Vagina (tissue), 2 donors: ENCODE measurements around the gene ANKS1A. TPM values are rescaled to one million over a fixed set of nuclear protein-coding genes. Genes with fewer than 3 reads are reported as not detected.

Experiments
- DNase-seq, 2 donors: peaks; one replicate each; pipeline ENCODE4 v3.0.0-alpha.2; 2017; ENCODE audit errors: extremely low spot score in 2 of 2
- H3K27ac ChIP-seq: fragments of 200-600 bp; sonication (generic); one replicate; pipeline ENCODE4 v1.5.1; 2019
- H3K27me3 ChIP-seq: fragments of 200-600 bp; sonication (generic); one replicate; pipeline ENCODE4 v1.5.1; 2019
- H3K36me3 ChIP-seq, 2 donors: fragments of 200-600 bp; sonication (generic); one replicate each; pipeline ENCODE4 v1.5.1; 2017 to 2019
- H3K4me1 ChIP-seq: fragments of 200-600 bp; sonication (generic); one replicate; pipeline ENCODE4 v1.5.1; 2019
- H3K4me3 ChIP-seq, 2 donors: fragments of 200-600 bp; sonication (generic); 1 replicate in 1 of 2; 2 replicates in 1 of 2; pipeline ENCODE4 v1.5.1; 2016 to 2019
- H3K9me3 ChIP-seq: fragments of 200-600 bp; sonication (generic); one replicate; pipeline ENCODE4 v1.5.1; 2019
- CTCF ChIP-seq, 3 experiments: fragments of 450-650 bp in 2 of 3; fragments of 200-600 bp in 1 of 3; sonication (generic) in 1 of 3; IDR thresholded peaks; one replicate each; pipeline ENCODE4 v1.5.1; 2017 to 2019; ENCODE audit warnings: antibody characterized with exemption in 3 of 3, mild to moderate bottlenecking in 2 of 3, moderate library complexity in 2 of 3
- POLR2A ChIP-seq, 2 donors: fragments of 450-650 bp; IDR thresholded peaks; one replicate each; pipeline ENCODE4 v1.6.1; 2017; ENCODE audit warnings: antibody characterized with exemption in 2 of 2, mild to moderate bottlenecking in 2 of 2, moderate library complexity in 2 of 2
- POLR2AphosphoS5 ChIP-seq, 2 donors: sonication (generic); formaldehyde crosslinking; IDR thresholded peaks; one replicate each; pipeline ENCODE4 v1.9.0; 2017; ENCODE audit warnings: antibody characterized with exemption in 2 of 2, mild to moderate bottlenecking in 2 of 2, low read depth in 1 of 2; ENCODE audit not compliant: insufficient read depth in 1 of 2
- intact Hi-C: fragments of 100-400 bp; cut with DNase I; formaldehyde crosslinking; loops from one replicate; pipeline ENCODE4 v1.15.1; 2023
- total RNA-seq: library from RNA; depleted of rRNA; stranded (reverse); fragments of >200 nt; gene quantifications from one replicate; pipeline ENCODE4 v1.2.3, GENCODE V29; 2016

The ANKS1A gene
- total RNA-seq, 1 donor from 2014 or later: 24.3 TPM

GRCh38 chr6:35108309-35108885 is 219.3 kb downstream of the ANKS1A start:
- intact Hi-C loops: no loop called here

GRCh38 chr6:35120746-35121145 is 231.7 kb downstream of the ANKS1A start:
- no peak overlapping the region for H3K4me3 ChIP-seq
- no peak overlapping the region for H3K27ac ChIP-seq
- H3K36me3 ChIP-seq: no peaks in the 10 kb centered on the region
- no peak for DNase-seq
- TF ChIP-seq POLR2A (IDR thresholded peaks at IDR 0.05) (no peak), CTCF (IDR thresholded peaks at IDR 0.05) (no peak), POLR2AphosphoS5 (IDR thresholded peaks at IDR 0.05; ENCODE audit: insufficient read depth in 1 of 2, low read depth in 1 of 2) (no peak)
- intact Hi-C loops: no loop called here
- H3K9me3 ChIP-seq: no peaks in the 10 kb centered on the region
- H3K27me3 ChIP-seq: no peaks in the 10 kb centered on the region
- H3K4me1 ChIP-seq: no peaks in the 10 kb centered on the region

More at GRCh38 chr6:35108309-35108885, 219.3 kb downstream of the ANKS1A start:
- H3K4me1 ChIP-seq: no peaks in the 10 kb centered on the region
- H3K27me3 ChIP-seq: no peaks in the 10 kb centered on the region
- TF ChIP-seq CTCF (IDR thresholded peaks at IDR 0.05): no peak
- no peak for TF ChIP-seq POLR2AphosphoS5 (IDR thresholded peaks at IDR 0.05; ENCODE audit: insufficient read depth in 1 of 2, low read depth in 1 of 2)
- no peak for TF ChIP-seq POLR2A (IDR thresholded peaks at IDR 0.05)
- DNase-seq: no peak
- no peak overlapping the region for H3K4me3 ChIP-seq
- no peak overlapping the region for H3K27ac ChIP-seq
- no peaks in the 10 kb centered on the region for H3K9me3 ChIP-seq
- no peaks in the 10 kb centered on the region for H3K36me3 ChIP-seq

- intact Hi-C loops: no loop called here
- no peak overlapping the region for H3K4me3 ChIP-seq
- H3K27ac ChIP-seq: no peak overlapping the region
- DNase-seq: no peak
- no peak for TF ChIP-seq CTCF (IDR thresholded peaks at IDR 0.05)
- TF ChIP-seq POLR2AphosphoS5 (IDR thresholded peaks at IDR 0.05; ENCODE audit: insufficient read depth in 1 of 2, low read depth in 1 of 2): no peak
- TF ChIP-seq POLR2A (IDR thresholded peaks at IDR 0.05): no peak
- no peaks in the 10 kb centered on the region for H3K9me3 ChIP-seq
- H3K36me3 ChIP-seq: no peaks in the 10 kb centered on the region
- no peaks in the 10 kb centered on the region for H3K4me1 ChIP-seq
- no peaks in the 10 kb centered on the region for H3K27me3 ChIP-seq
These were observed 235.3 kb downstream of the ANKS1A start for GRCh38 chr6:35124356-35124755.

GRCh38 chr6:35128042-35128441 is 239.0 kb downstream of the ANKS1A start:
- H3K27ac ChIP-seq: no peak overlapping the region
- intact Hi-C loops: no loop called here
- no peaks in the 10 kb centered on the region for H3K9me3 ChIP-seq
- DNase-seq: no peak
- H3K36me3 ChIP-seq: no peaks in the 10 kb centered on the region
- TF ChIP-seq POLR2AphosphoS5 (IDR thresholded peaks at IDR 0.05; ENCODE audit: insufficient read depth in 1 of 2, low read depth in 1 of 2) (no peak), CTCF (IDR thresholded peaks at IDR 0.05) (no peak), POLR2A (IDR thresholded peaks at IDR 0.05) (no peak)
- no peak overlapping the region for H3K4me3 ChIP-seq
- H3K4me1 ChIP-seq: no peaks in the 10 kb centered on the region
- H3K27me3 ChIP-seq: no peaks in the 10 kb centered on the region

- H3K4me3 ChIP-seq: no peak overlapping the region
- H3K27ac ChIP-seq: no peak overlapping the region
- no peaks in the 10 kb centered on the region for H3K4me1 ChIP-seq
- H3K36me3 ChIP-seq: no peaks in the 10 kb centered on the region
- no peak for DNase-seq
- no peaks in the 10 kb centered on the region for H3K9me3 ChIP-seq
- TF ChIP-seq POLR2AphosphoS5 (IDR thresholded peaks at IDR 0.05; ENCODE audit: insufficient read depth in 1 of 2, low read depth in 1 of 2) (no peak), CTCF (IDR thresholded peaks at IDR 0.05) (no peak), POLR2A (IDR thresholded peaks at IDR 0.05) (no peak)
- H3K27me3 ChIP-seq: no peaks in the 10 kb centered on the region
- intact Hi-C loops: no loop called here
These were observed 239.4 kb downstream of the ANKS1A start for GRCh38 chr6:35128496-35128895.
